Measurements from ENCODE around the gene SUSD1.

The SUSD1 gene

DNA sequence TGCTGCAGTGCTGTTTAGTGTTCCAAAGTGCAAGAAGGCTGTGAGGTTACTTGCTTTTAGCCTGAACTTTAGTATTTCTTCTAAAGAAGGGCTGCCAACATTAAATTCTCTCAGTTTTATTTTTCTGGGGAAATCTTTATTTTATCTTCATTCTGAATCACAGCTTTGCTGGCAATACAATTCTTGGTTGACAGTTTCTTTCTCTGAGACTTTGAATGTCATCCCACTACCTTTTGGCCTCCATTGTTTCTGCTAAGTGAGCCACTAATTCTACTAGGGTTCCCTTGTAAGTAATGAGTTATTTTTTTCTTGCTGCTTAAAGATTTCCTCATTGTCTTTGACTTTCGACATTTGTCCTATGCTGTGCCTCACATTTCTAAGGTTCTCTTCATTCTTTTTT lies 32.4 kb upstream of the SUSD1 start:
- Histone ChIP-seq H4K20me1 (ENCODE audit: insufficient read depth) (no peaks in the 10 kb centered on the region), H3K4me2 (no peak overlapping the region), H2AFZ (ENCODE audit: low read depth) (no peak overlapping the region), H3K79me2 (ENCODE audit: insufficient read depth, low read depth) (no peaks in the 10 kb centered on the region), H3K27ac (no peak overlapping the region), H3K27me3 (ENCODE audit: insufficient read depth, low read depth) (no peaks in the 10 kb centered on the region), H3K4me1 (ENCODE audit: low read depth, poor library complexity, severe bottlenecking) (no peaks in the 10 kb centered on the region), H3K36me3 (ENCODE audit: insufficient read depth) (no peaks in the 10 kb centered on the region), H3K9ac (no peak overlapping the region), H3K4me3 (IDR thresholded peaks at IDR 0.05; ENCODE audit: insufficient read depth, low read depth, low read length) (no peak overlapping the region)
- TF ChIP-seq, protein P1, sequence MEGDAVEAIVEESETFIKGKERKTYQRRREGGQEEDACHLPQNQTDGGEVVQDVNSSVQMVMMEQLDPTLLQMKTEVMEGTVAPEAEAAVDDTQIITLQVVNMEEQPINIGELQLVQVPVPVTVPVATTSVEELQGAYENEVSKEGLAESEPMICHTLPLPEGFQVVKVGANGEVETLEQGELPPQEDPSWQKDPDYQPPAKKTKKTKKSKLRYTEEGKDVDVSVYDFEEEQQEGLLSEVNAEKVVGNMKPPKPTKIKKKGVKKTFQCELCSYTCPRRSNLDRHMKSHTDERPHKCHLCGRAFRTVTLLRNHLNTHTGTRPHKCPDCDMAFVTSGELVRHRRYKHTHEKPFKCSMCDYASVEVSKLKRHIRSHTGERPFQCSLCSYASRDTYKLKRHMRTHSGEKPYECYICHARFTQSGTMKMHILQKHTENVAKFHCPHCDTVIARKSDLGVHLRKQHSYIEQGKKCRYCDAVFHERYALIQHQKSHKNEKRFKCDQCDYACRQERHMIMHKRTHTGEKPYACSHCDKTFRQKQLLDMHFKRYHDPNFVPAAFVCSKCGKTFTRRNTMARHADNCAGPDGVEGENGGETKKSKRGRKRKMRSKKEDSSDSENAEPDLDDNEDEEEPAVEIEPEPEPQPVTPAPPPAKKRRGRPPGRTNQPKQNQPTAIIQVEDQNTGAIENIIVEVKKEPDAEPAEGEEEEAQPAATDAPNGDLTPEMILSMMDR (conservative IDR thresholded peaks at IDR 0.05; ENCODE audit: low read depth, low read length), result no peak

DNA sequence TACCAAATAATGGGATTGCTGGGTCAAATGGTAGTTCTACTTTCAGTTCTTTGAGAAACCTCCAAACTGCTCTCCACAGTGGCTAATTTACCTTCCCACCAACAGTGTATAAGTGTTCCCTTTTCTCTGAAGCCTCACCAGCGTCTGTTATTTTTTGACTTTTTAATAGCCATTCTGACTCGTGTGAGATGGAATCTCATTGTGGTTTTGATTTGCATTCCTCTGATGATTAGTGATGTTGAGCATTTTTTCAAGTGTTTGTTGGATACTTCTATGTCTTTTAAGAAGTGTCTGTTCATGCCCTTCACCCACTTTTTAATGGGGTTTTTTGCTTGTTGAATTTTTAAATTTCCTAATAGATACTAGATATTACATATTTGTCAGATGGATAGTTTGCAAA lies 28.4 kb upstream of the SUSD1 start:
- Histone ChIP-seq H2AFZ (ENCODE audit: low read depth) (no peak overlapping the region), H3K36me3 (ENCODE audit: insufficient read depth) (no peaks in the 10 kb centered on the region), H3K4me3 (IDR thresholded peaks at IDR 0.05; ENCODE audit: insufficient read depth, low read depth, low read length) (no peak overlapping the region), H4K20me1 (ENCODE audit: insufficient read depth) (no peaks in the 10 kb centered on the region), H3K4me2 (no peak overlapping the region), H3K27ac (no peak overlapping the region), H3K27me3 (ENCODE audit: insufficient read depth, low read depth) (no peaks in the 10 kb centered on the region), H3K9ac (no peak overlapping the region), H3K79me2 (ENCODE audit: insufficient read depth, low read depth) (no peaks in the 10 kb centered on the region), H3K4me1 (ENCODE audit: low read depth, poor library complexity, severe bottlenecking) (no peaks in the 10 kb centered on the region)
- TF ChIP-seq, protein P1 (conservative IDR thresholded peaks at IDR 0.05; ENCODE audit: low read depth, low read length), result no peak

DNA sequence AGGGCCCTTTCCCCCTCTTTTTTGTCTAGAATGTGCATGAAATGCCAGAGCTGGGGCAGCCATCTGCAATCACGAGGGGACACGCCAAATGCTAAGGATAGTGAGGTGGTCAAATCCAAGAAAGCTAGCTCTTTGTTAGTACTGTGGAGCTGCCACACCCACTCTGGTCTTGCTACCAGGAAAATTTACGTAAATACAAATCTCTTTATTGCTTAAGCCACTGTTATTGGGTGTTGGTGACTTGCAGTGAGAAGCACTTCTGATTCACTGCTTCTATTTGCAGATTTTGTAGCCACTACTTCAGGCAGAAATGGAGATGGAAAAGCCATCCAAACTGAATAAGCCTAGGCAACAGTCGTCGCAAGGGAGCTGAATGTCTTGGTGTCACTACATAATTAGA lies 25.6 kb upstream of the SUSD1 start:
- Histone ChIP-seq H3K27ac (no peak overlapping the region), H3K4me1 (ENCODE audit: low read depth, poor library complexity, severe bottlenecking) (no peaks in the 10 kb centered on the region), H3K27me3 (ENCODE audit: insufficient read depth, low read depth) (no peaks in the 10 kb centered on the region), H3K4me3 (IDR thresholded peaks at IDR 0.05; ENCODE audit: insufficient read depth, low read depth, low read length) (no peak overlapping the region), H3K36me3 (ENCODE audit: insufficient read depth) (no peaks in the 10 kb centered on the region), H3K79me2 (ENCODE audit: insufficient read depth, low read depth) (no peaks in the 10 kb centered on the region), H4K20me1 (ENCODE audit: insufficient read depth) (no peaks in the 10 kb centered on the region), H3K4me2 (no peak overlapping the region), H3K9ac (no peak overlapping the region), H2AFZ (ENCODE audit: low read depth) (no peak overlapping the region)
- TF ChIP-seq, protein P1 (conservative IDR thresholded peaks at IDR 0.05; ENCODE audit: low read depth, low read length), result no peak

DNA sequence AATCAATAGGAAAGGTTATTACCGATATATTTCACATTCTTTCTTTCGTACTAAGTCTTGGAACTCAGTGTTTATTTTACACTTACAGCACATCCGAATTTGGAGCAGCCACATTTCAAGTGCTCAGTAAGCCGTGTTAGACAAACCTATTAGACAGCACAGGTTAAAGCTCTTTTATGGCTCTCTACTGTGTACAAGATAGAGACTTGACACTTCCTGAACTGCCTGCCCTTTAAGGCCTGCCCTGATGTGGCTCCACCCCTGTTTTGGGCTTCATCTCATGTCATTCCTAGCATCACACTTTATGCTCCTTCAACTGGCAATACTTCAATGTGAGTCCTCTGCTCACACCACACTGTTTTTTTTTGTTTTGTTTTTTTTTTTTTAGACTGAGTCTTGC lies 23.5 kb upstream of the SUSD1 start:
- no peaks in the 10 kb centered on the region for H3K4me1 ChIP-seq (ENCODE audit: low read depth, poor library complexity, severe bottlenecking)
- no peaks in the 10 kb centered on the region for H3K27me3 ChIP-seq (ENCODE audit: insufficient read depth, low read depth)
- H3K79me2 ChIP-seq (ENCODE audit: insufficient read depth, low read depth), result no peaks in the 10 kb centered on the region
- H3K9ac ChIP-seq, result no peak overlapping the region
- H3K36me3 ChIP-seq (ENCODE audit: insufficient read depth), result no peaks in the 10 kb centered on the region
- no peaks in the 10 kb centered on the region for H4K20me1 ChIP-seq (ENCODE audit: insufficient read depth)
- H3K4me2 ChIP-seq, result no peak overlapping the region
- TF ChIP-seq, protein P1 (conservative IDR thresholded peaks at IDR 0.05; ENCODE audit: low read depth, low read length), result no peak
- no peak overlapping the region for H3K27ac ChIP-seq
- no peak overlapping the region for H3K4me3 ChIP-seq (IDR thresholded peaks at IDR 0.05; ENCODE audit: insufficient read depth, low read depth, low read length)
- no peak overlapping the region for H2AFZ ChIP-seq (ENCODE audit: low read depth)
